Activated CD4-positive, CD25-positive, alpha-beta regulatory T cell treated with anti-CD3 and anti-CD28 coated beads, Interleukin-2, amount 50 U/mL, for 24 hours (primary cell): ENCODE results near the gene DUS2.
"Not testable (repeated sequence)": the region's sequence is repeated elsewhere in the genome, so short reads cannot be mapped to it uniquely, and the experiment has no call there.

Experiments used
- ATAC-seq, 2 donors: fragments of 150-1000 bp; cut with Tn5 transposase; one replicate each; pipeline ENCODE4 v1.10.0; 2021; ENCODE audit warnings: mild to moderate bottlenecking in 1 of 2, moderate library complexity in 1 of 2

Gene DUS2

DNA sequence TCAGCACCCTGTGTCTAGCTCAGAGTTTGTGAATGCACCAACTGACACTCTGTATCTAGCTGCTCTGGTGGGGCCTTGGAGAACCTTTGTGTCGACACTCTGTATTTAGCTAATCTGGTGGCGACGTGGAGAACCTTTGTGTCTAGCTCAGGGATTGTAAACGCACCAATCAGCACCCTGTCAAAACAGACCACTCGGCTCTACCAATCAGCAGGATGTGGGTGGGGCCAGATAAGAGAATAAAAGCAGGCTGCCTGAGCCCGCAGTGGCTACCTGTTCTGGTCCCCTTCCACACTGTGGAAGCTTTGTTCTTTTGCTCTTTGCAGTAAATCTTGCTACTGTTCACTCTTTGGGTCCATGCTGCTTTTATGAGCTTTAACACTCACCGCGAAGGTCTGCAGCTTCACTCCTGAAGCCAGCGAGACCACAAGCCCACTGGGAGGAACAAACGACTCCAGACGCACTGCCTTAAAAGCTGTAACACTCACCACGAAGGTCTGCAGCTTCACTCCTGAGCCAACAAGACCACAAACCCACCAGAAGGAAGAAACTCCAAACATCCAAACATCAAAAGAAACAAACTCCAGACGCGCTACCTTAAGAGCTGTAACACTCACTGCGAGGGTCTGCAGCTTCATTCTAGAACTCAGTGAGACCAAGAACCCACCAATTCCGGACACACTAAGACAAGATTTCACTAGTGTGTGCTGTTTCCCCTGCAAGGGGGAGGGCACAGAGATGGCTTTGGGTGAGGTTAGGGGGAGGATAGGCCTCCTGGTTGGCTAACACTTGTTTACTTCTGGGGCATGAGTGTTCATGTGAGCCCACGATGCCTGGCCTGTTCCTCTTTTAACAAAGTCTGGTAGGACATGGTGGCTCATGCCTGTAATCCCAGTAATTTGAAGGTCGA lies 24.1 kb upstream of the DUS2 start, which contains the start of gene DPEP2:
Gene DPEP2, minus strand, starts transcription at position 706 of the 910 bp plus-strand sequence. CDS start 6,272 bp downstream, outside the sequence.
- ATAC-seq: peak; percentile 86 to 93

DNA sequence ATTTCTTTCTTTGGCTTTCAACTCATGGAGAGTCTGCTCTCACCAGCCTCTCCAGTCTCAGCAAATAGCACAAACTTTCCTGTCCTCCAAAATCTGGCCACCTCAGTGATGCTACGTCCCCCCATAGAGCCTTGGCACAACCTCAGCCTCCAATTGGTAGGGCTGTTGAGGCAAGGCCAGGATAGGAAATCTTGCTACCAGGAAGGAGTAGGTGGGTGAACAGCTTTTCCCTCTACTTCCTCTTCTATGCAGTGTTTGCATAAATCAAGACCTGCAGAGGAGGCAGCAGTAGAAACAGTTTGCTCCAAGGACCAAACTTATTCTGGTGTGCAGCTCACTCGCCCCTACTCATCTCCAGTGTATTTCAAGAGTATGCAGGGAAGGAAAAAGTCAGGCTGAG lies 23.1 kb upstream of the DUS2 start:
- ATAC-seq: no peak

DNA sequence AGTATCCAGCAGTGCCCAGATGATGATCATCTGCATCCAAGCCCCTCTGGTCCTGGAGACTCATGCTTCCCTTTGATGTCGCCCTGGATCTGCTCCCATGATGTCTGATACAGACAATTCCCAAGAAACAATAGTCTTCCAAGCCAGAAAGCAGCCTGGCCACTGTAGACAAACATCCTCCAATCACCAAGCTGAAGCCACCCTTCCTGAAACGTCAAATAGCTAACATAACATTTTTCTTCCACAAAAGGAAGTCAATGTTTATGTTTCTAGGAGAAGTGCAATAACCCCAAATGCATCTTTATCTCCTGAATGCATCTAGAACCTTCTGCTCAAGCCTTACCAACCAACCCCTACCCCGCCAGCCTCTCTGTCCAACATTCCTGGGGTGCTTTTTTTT lies 22.6 kb upstream of the DUS2 start:
- no peak for ATAC-seq

DNA sequence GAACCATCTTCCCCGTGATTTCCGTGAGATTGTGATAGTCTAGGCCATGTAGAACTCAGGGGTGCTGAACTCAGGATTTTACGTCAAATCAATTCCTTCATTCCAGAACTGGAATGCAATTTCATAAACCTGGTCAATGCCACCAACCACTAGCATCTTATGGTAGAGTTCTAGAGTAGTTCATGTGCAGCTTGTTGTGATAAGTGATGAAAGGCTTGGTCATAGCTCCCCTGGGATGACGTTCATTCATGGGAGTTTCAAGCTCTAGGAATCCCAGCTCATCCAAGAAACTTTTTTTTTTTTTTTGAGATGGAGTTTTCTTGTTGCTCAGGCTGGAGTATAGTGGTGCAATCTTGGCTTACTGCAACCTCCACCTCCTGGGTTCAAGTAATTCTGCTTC lies 20.1 kb upstream of the DUS2 start:
- ATAC-seq: no peak

DNA sequence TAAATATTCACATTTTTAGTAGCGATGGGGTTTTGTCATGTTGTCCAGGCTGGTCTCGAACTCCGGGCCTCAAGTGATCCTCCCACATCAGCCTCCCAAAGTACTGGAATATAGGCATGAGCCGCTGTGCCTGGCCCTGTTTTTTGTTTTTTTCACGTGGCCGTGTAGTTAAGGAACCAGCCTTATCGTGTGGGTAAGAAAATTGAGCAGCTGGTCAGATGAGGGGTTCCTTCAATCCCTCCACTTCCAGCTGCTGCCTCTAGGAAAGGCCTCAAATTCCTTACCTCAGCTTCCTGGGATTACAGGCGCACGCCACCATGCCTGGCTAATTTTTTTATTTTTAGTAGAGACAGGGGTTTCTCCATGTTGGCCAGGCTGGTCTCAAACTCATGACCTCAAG lies 17.9 kb upstream of the DUS2 start:
- no peak for ATAC-seq

DNA sequence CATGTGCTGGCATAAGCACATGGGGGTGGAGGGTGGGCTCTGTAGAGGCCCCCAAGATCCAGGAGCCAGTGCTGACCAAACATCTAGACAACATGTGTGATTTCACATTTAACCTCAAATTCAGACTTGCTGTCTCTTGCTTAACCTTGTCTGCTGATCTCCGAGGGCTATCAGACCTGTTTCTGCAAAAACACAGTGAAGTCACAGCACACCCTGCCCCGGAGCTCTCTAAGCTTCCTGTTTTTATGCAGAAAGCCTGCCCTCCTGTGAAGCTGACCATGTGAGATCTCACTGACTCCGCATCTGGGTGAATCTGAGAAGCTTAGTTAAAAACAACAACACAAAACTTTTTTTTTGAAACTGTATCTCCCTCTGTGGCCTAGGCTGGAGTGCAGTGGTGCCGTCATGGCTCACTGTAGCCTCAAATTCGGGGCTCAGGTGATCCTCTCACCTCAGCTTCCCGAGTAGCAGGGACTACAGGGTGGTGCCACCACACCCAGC lies 17.2 kb upstream of the DUS2 start:
- peak; percentile 79 to 83 for ATAC-seq

DNA sequence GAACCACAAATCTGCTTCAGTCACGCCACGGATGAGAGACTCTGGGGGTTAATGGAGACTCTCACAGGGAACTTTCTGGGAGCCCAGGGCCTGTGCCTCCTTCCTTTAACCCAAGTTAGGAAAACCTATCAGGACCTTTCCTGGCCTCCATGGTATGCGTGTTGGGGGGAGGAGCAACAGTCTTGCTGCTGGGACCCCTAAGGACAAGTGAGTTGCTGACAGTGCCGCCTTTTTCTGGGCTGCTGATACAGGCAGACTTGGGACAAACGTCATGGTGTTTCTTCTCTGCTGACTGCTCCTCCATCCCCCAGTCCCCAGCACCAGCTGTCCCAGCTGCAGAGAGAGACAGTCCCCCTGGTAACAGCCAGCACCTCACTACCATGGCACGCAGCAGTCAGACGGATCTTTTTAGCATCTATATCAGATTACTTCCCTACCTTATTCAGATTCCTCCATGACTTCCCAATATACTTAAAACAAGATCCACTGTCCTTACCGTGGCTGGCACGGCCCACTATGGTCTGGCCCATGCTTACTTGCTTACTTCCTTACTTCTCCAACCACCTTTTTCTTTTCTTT lies 13.8 kb upstream of the DUS2 start:
- ATAC-seq: no peak

DNA sequence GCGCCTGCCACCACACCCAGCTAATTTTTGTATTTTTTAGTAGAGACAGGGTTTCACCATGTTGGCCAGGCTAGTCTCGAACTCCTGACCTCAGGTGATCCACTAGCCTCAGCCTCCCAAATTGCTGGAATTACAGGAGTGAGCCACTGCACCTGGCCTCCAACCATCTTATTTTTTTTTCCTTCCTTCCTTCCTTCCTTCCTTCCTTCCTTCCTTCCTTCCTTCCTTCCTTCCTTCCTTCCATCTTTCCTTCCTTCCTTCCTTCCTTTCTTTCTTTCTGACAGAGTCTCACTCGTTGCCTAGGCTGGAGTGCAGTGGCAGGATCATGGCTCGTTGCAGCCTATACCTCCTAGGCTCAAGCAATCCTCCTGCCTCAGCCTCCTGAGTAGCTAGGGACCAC lies 13.2 kb upstream of the DUS2 start:
- ATAC-seq: not testable (repeated sequence)

DNA sequence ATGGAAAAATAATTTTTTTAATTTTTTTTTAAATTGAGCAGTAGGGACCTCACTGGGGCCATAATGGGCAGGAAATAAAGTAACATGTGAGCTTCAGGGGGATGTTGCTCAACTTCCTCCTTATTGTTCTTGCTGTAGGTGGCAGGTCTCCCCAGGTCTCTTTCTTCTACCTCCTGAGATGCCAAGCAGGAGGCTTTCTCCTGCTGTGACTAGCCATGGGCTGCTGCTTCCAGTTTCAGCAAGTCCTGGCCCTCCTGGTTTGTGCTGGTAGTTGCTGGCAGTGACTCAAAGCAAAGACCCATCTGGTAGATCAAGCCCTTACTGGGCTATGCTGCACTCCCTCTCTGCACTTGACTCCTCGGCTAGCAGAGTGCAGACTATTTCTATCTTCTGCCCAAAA lies 9.6 kb upstream of the DUS2 start:
- peak in 1 of 2 donors; percentile 45 for ATAC-seq

DNA sequence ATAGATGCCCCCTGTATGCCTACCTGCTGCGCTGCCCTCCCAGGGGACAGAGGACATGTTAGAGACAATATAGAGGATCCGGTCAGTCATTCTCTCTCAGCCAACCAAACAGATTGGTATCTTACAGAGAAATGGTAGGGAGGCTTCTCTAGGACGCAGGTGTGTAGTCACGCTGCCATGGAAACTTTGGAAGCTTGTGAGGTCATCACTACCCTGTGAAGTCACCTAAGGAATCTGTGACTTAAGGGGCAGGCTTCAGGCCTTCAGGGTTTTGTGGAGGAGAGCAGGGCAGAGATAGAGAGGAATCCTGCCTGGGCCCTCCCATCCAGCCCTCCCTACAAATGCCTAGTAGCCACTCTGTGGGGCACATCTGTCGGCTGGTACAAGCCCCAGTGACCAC lies 7.4 kb upstream of the DUS2 start, which contains the start of gene DPEP2NB:
Gene DPEP2NB, minus strand, starts transcription at position 231 of the 400 bp plus-strand sequence. Its CDS starts 141 bp downstream, at position 90.
- no peak for ATAC-seq

DNA sequence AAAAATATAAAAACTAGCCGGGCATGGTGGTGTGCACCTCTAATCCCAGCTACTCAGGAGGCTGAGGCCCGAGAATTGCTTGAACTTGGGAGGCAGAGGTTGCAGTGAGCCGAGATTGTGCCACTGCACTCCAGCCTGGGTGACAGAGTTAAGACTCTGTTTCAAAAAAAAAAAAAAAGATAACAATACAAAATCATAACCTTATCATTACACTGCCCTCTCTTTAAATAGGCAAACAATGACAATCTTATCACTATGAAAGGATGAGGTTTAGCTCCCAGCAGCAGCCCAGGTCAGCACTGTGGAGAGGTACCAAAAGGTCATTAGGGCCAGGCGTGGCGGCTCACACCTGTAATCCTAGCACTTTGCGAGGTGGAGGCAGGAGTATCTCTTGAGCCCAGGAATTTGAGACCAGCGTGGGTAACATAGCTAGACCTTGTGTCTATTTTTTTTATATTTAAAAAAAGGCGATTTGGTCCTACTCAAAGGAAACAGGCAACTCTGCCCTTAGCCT lies 3.9 kb upstream of the DUS2 start:
- ATAC-seq: no peak

DNA sequence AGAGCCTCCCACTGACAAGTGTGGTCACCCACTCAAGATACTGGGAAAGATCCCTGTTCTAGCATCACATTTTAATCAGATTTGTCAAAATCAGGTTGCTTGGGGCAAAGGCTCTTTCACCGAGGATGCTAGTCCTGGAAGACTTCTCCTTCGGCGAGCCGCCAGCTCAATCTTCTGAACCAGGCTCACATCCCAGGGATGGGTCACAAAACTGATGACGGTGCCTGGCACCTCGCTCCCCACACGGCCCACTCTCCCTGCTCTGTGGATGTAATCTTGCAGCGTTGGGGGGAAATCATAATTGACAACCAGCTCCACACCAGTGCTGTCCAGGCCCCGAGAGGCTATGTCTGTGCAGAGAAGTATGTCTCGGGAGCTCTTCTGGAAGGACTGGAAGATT lies 1.6 kb upstream of the DUS2 start:
- ATAC-seq: no peak

DNA sequence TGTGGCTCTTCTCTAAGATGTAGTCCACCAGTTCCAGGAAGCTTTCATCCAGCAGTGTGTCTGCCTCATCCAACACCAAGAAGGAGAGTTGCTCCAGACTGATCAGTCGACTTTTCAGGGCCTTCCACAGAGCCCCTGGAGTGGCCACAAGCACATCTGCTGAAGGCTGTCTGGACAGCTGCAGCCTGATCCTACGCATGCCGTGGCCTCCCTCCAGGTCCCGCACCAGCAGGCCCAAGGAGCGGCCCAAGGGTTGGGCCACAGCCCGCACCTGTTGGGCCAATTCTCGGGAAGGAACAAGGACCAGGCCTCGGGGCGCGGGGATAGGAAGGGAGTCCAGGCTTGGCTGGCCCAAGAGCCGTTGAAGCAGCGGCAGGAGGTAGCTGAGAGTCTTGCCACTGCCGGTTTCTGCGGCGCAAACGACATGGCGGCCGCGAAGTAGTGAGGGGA lies 781 bp upstream of the DUS2 start:
- no peak for ATAC-seq

DNA sequence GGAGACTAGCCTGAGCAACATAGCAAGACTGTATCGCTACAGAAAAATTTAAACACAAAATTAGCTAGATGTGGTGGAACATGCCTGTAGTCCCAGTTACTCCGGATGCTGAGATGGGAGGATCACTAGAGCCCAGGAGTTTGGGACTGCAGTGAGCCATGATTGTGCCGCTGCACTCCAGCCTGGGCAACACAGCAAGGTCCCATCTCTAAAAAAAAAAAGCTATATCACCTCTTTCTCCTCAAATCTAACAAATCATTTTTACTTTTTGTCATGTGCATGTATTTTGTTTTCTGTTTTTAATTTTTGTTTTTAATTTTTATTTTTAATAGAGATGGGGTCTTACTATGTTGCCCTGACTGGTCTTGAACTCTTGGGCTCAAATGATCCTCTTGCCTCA lies 5.9 kb downstream of the DUS2 start:
- ATAC-seq: no peak

DNA sequence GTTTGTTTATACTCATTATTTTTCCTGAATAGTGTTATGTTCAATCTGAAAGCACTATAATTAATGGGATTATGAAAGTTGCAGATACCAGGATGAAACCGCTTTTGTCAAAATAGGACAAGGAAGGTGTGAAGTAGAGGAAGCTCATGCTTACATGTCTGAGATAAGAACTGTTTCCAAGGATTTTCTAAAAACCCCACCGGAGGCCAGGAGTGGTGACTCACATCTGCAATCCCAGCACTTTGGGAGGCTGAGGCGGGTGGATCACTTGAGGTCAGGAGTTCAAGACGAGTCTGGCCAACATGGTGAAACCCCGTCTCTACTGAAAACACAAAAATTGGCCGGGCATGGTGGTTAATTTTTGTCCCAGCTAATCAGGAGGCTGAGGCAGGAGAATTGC lies 7.0 kb downstream of the DUS2 start:
- not testable (repeated sequence) for ATAC-seq

DNA sequence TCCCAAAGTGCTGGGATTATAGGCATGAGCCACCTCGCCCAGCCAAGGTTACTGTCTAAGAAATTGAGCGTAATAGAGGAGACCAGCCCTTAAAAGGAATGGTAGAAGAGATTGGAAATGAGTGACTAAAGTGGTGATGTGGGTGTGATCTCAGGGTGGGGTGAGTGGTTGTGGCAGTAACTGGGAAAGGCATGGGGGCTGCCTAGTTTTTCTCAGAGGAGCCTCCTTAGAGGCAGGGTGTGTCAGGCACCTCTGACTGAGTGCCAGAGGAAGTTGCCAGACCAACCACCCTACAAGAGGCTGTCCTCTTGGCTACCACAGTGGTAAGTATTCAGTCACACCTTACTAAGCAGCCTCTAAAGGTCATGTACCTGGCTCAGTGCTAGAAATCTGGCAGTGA lies 8.9 kb downstream of the DUS2 start:
- no peak for ATAC-seq

DNA sequence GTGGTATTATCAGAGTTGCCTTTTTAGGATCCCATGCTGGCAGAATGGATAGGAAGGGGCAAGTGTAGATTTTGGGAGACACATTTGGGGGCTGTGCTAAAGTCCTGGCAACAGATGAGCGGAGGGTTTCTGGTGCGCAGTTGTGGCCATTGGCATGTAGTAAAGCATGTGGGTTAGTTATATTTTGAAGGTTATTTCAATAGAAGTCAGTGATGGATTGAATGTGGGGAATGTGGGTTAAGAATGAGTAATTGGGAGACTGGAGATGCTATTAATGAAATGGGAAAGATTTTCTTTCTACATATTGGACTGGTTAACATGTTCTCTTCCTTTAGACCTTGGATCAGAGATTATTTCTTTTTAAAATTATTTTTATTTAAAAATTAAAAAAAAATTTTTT lies 10.0 kb downstream of the DUS2 start:
- ATAC-seq: no peak

DNA sequence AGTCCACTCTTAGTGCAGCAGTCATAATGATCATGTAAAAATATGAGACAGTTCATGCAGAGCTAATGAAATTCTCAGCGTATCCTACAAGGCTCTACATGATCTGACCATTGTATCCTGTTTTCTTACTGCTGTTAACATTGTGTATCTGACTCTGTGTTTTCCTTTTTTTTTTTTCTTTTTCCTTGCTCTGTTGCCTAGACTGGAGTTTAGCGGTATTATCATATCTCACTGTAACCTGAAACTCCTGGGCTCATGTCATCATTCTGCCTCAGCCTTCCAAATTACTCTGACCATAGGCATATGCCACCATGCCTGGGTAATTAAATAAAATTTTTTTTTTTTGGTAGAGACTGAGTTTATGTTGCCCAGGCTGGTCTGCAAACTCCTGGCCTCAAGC lies 12.1 kb downstream of the DUS2 start:
- ATAC-seq: no peak

DNA sequence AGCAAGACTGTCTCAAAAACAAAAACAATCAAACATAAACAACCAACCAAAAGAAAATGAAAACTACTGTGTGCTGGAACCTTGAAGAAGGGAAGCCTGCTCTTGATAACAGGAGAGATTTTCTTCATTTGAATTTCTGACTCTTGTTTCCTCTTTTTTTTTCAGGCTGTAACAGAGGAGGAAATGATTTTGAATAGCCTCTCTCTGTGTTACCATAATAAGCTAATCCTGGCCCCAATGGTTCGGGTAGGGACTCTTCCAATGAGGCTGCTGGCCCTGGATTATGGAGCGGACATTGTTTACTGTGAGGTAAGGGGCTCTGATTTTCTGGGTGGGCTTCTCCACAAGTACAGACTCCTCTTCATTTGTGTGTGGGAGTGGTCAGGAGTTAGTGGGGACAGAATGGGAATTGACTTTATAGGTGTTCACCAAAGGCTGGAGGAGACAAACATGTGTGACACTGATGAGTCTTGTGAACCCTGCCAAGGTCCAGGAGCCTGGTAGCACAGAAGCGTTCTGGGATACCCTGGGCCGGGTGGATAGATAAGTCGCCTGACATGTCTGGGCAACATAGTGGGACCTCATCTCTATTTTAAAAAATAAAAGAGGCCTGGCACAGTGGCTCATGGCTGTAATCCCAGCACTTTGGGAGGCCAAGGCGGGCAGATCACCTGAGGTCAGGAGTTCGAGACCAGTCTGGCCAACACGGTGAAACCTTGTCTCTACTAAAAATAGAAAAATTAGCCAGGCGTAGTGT lies 14.9 kb downstream of the DUS2 start:
- ATAC-seq: no peak

DNA sequence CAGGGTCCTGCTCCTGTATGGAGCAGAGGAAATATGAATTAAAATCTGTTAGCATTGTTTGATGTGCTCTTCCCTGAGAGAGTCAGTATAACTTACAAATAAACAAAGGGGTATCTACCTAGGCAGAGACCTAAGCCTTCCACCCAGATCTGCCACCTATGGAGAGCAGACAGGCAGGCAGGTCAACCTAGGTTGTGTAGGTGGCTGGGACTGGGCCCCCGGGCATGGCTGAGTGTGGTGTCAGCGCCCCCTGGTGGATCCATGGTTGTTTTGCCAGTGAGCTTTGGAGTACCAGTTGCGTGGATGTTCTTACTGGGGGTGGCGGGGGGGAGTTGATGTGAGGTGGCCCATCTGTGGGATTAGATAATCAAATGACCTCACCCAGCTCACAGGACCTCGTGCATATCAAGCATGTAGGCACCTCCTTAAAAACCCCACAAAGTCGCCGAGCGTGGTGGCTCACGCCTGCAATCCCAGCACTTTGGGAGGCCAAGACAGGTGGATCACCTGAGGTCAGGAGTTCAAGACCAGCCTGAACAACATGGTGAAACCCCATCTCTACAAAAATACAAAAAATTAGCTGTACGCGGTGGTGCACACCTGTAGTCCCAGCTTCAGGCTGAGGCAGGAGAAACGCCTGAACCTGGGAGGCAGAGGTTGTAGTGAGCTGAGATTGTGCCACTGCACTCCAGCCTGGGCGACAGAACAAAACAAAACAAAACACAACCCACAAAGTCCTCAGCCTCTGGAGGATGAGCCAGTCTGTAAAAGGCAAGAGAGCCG lies 17.6 kb downstream of the DUS2 start:
- peak; percentile 99 to 100 for ATAC-seq

DNA sequence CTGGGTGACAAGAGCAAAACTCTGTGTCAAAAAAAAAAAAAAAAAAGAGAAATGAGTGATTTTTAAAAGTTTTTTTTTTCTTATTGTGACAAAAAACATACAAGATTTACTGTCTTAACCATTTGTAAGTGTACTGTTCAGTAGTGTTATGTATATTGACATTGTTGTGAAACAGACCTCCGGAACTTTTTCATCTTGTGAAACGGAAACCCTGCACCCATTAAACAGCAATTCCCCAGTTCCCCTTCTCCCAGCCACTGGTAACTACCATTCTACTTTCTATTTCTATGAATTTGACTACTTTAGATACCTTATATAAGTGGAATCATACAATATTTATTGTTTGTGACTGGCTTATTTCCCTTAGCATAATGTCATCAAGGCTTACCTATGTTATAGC lies 18.7 kb downstream of the DUS2 start:
- ATAC-seq: no peak

DNA sequence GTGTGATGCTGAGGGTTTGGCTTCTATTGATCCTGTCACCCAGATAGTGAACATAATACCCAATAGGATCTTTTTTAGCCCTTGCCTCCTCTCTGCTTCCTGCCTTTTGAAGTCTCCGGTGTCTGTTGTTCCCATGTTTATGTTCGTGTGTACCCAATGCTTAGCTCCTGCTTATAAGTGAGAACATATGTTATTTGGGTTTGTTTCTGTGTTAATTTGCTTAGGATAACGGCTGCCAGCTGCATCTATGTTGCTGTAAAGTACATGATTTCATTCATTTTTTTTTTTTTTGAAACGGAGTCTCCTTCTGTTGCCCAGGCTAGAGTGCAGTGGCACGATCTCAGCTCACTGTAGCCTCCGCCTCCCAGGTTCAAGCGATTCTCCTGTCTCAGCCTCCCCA lies 23.0 kb downstream of the DUS2 start:
- ATAC-seq: no peak
